Liver (tissue), 9 donors: ENCODE data around the gene HADHB. TPM values are rescaled to one million over a fixed set of nuclear protein-coding genes. Genes with fewer than 3 reads are reported as not detected.

Experiments used
- DNase-seq: peaks from one replicate; pipeline ENCODE4 v3.0.0-alpha.2; 2017; ENCODE audit warnings: low spot score
- H3K27ac ChIP-seq, 2 donors: one replicate each; pipeline ENCODE4 v1.7.0; 2013; ENCODE audit warnings: inconsistent platforms in 2 of 2, low read length in 2 of 2, control low read depth in 1 of 2, low read depth in 1 of 2, mild to moderate bottlenecking in 1 of 2
- H3K27me3 ChIP-seq, 4 donors: one replicate each; pipeline versions ENCODE4 v1.6.1 to v1.7.0; 2013; ENCODE audit warnings: low read length in 3 of 4, inconsistent platforms in 1 of 4, mild to moderate bottlenecking in 1 of 4, moderate library complexity in 1 of 4; ENCODE audit not compliant: control insufficient read depth in 4 of 4, insufficient read depth in 4 of 4
- H3K36me3 ChIP-seq, 4 donors: one replicate each; pipeline versions ENCODE4 v1.6.1 to v1.7.0; 2013; ENCODE audit warnings: low read length in 3 of 4, mild to moderate bottlenecking in 3 of 4, low read depth in 1 of 4, moderate library complexity in 1 of 4; ENCODE audit not compliant: control insufficient read depth in 4 of 4, insufficient read depth in 3 of 4
- H3K4me1 ChIP-seq, 4 donors: one replicate each; pipeline versions ENCODE4 v1.6.1 to v1.7.0; 2013; ENCODE audit warnings: low read length in 3 of 4, mild to moderate bottlenecking in 3 of 4, moderate library complexity in 1 of 4; ENCODE audit not compliant: control insufficient read depth in 4 of 4, insufficient read depth in 4 of 4
- H3K4me3 ChIP-seq, 3 donors: one replicate each; pipeline versions ENCODE4 v1.6.1 to v1.7.0; 2013; ENCODE audit warnings: low read length in 3 of 3, control low read depth in 1 of 3, low read depth in 1 of 3, mild to moderate bottlenecking in 1 of 3
- H3K9ac ChIP-seq, 2 donors: one replicate each; pipeline ENCODE4 v1.7.0; 2013; ENCODE audit warnings: low read length in 2 of 2, mild to moderate bottlenecking in 2 of 2, moderate library complexity in 2 of 2, control low read depth in 1 of 2, low read depth in 1 of 2
- H3K9me3 ChIP-seq, 4 donors: one replicate each; pipeline versions ENCODE4 v1.6.1 to v1.7.0; 2013; ENCODE audit warnings: low read length in 3 of 4; ENCODE audit not compliant: control insufficient read depth in 4 of 4
- FOXA2 ChIP-seq: IDR thresholded peaks from 2 replicates; pipeline ENCODE4 v1.6.1; 2016; ENCODE audit warnings: antibody characterized with exemption
- GABPA ChIP-seq, 2 donors: IDR thresholded peaks in 1 of 2; conservative IDR thresholded peaks in 1 of 2; 2 replicates each; pipeline ENCODE4 v1.6.1; 2016; ENCODE audit warnings: antibody characterized with exemption in 2 of 2, mild to moderate bottlenecking in 1 of 2, moderate library complexity in 1 of 2
- HNF4G ChIP-seq: IDR thresholded peaks from 2 replicates; pipeline ENCODE4 v1.6.1; 2016; ENCODE audit warnings: antibody characterized with exemption
- JUND ChIP-seq, 2 donors: IDR thresholded peaks; 2 replicates each; pipeline ENCODE4 v1.6.1; 2016; ENCODE audit warnings: antibody characterized with exemption in 2 of 2
- RAD21 ChIP-seq, 2 donors: IDR thresholded peaks; 2 replicates each; pipeline ENCODE4 v1.6.1; 2016; ENCODE audit warnings: antibody characterized with exemption in 2 of 2, mild to moderate bottlenecking in 2 of 2
- REST ChIP-seq: IDR thresholded peaks from 2 replicates; pipeline ENCODE4 v1.6.1; 2016; ENCODE audit warnings: antibody characterized with exemption, mild to moderate bottlenecking
- RXRA ChIP-seq, 2 donors: IDR thresholded peaks; 2 replicates each; pipeline ENCODE4 v1.6.1; 2017 to 2018; ENCODE audit warnings: antibody characterized with exemption in 2 of 2, mild to moderate bottlenecking in 1 of 2
- SP1 ChIP-seq: IDR thresholded peaks from 2 replicates; pipeline ENCODE4 v1.6.1; 2018; ENCODE audit warnings: antibody characterized with exemption, mild to moderate bottlenecking
- ZBTB33 ChIP-seq: IDR thresholded peaks from 2 replicates; pipeline ENCODE4 v1.6.1; 2016; ENCODE audit warnings: antibody characterized with exemption
- WGBS: extraction: QIAGEN DNeasy Blood & Tissue Kit; methylation state at CpG from one replicate; pipeline ENCODE4 v1.1.7; 2013; 5-methylcytosine and 5-hydroxymethylcytosine counted together
- polyA plus RNA-seq, 2 donors: library from polyadenylated mRNA; stranded (reverse) in 1 of 2; unstranded in 1 of 2; fragments of 200-250 nt in 1 of 2; fragments of >200 nt in 1 of 2; fragmentation: Nextera tagmentation in 1 of 2; extraction: Ambion mirVana in 1 of 2; gene quantifications; one replicate each; pipeline versions ENCODE4 v1.2.1 to v1.2.3, GENCODE V29; 2013 to 2015
- total RNA-seq, 2 donors: library from RNA; depleted of rRNA; stranded (reverse); fragments of >200 nt; gene quantifications; one replicate each; pipeline ENCODE4 v1.2.3, GENCODE V29; 2014
- TF ChIP-seq, protein P1 (sequence below): fragments of 150-350 bp; IDR thresholded peaks from 2 replicates; pipeline ENCODE4 v1.5.1; 2017; ENCODE audit warnings: improper control_type of control experiment, low read depth, low read length; ENCODE audit not compliant: missing input control
- TF ChIP-seq, protein P2 (sequence below): IDR thresholded peaks from 2 replicates; pipeline ENCODE4 v1.6.1; 2016; ENCODE audit warnings: antibody characterized with exemption
- donor health status: healthy.
- donor health status: healthy.
- donor health status: healthy.
- donor health status: healthy.
- donor health status: healthy.

Gene HADHB
- total and polyA plus RNA-seq, 4 donors: 103 to 284 (median 261) TPM

GRCh38 chr2:26202981-26203490 is 41.7 kb upstream of the HADHB start:
- no peaks in the 10 kb centered on the region for H3K27me3 ChIP-seq
- WGBS: 79% methylated on average over 1 of the region's 1 CpG
- peaks cover 16 to 71% (median 63%) of the 10 kb centered on the region in 4 donors for H3K36me3 ChIP-seq
- H3K27ac ChIP-seq: no peak overlapping the region
- no peak overlapping the region for H3K4me3 ChIP-seq
- no peaks in the 10 kb centered on the region for H3K9me3 ChIP-seq
- H3K9ac ChIP-seq: no peak overlapping the region
- DNase-seq: no peak
- TF ChIP-seq RAD21 (IDR thresholded peaks at IDR 0.05) (no peak), RXRA (IDR thresholded peaks at IDR 0.05) (no peak), HNF4G (no peak), JUND (IDR thresholded peaks at IDR 0.05) (no peak), SP1 (no peak), GABPA (IDR thresholded peaks at IDR 0.05 in 1 of 2, conservative IDR thresholded peaks at IDR 0.05 in 1 of 2) (no peak), ZBTB33 (no peak), FOXA2 (no peak), REST (no peak)
- TF ChIP-seq, protein P1, sequence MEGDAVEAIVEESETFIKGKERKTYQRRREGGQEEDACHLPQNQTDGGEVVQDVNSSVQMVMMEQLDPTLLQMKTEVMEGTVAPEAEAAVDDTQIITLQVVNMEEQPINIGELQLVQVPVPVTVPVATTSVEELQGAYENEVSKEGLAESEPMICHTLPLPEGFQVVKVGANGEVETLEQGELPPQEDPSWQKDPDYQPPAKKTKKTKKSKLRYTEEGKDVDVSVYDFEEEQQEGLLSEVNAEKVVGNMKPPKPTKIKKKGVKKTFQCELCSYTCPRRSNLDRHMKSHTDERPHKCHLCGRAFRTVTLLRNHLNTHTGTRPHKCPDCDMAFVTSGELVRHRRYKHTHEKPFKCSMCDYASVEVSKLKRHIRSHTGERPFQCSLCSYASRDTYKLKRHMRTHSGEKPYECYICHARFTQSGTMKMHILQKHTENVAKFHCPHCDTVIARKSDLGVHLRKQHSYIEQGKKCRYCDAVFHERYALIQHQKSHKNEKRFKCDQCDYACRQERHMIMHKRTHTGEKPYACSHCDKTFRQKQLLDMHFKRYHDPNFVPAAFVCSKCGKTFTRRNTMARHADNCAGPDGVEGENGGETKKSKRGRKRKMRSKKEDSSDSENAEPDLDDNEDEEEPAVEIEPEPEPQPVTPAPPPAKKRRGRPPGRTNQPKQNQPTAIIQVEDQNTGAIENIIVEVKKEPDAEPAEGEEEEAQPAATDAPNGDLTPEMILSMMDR: no peak
- TF ChIP-seq, protein P2, sequence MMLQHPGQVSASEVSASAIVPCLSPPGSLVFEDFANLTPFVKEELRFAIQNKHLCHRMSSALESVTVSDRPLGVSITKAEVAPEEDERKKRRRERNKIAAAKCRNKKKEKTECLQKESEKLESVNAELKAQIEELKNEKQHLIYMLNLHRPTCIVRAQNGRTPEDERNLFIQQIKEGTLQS: no peak
- no peaks in the 10 kb centered on the region for H3K4me1 ChIP-seq

DNA sequence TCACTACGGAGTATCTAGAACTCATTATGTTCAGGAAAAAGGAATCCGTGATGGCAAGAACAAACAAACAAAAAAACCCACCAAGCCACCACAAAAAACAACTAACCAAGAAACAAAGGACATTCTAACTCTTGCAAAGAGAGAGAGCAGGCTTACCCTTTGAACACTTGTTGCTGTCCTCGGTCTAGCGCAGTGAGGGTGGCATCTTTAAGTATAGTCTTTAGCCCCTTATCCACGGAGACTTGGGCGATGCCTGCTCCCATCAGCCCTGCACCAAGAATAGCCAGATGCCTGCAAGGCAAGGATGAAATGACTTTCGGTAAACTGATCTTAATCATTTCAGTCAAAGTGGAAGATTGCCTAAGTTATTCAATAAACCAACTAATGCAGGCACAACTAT is 40.8 kb upstream of the HADHB start:
- WGBS: 96% methylated on average over 7 of the region's 7 CpGs
- H3K9ac ChIP-seq: no peak overlapping the region
- no peaks in the 10 kb centered on the region for H3K9me3 ChIP-seq
- DNase-seq: no peak
- H3K36me3 ChIP-seq: peaks cover 16 to 75% (median 65%) of the 10 kb centered on the region in 4 donors
- no peak overlapping the region for H3K4me3 ChIP-seq
- no peak for TF ChIP-seq RAD21 (IDR thresholded peaks at IDR 0.05)
- H3K27ac ChIP-seq: no peak overlapping the region
- no peaks in the 10 kb centered on the region for H3K4me1 ChIP-seq
- H3K27me3 ChIP-seq: no peaks in the 10 kb centered on the region
